Pulmonary artery endothelial cell (primary cell): ENCODE measurements around the gene CRABP2. TPM values are rescaled to one million over a fixed set of nuclear protein-coding genes. Genes with fewer than 3 reads are reported as not detected.

Experiments used
- DNase-seq: peaks from one replicate; pipeline ENCODE4 v3.0.0-alpha.2; 2011; ENCODE audit warnings: low read depth, low spot score
- total RNA-seq: library from RNA; depleted of rRNA; stranded (reverse); fragments of >200 nt; gene quantifications from 2 replicates; pipeline ENCODE4 v1.2.3, GENCODE V29; 2014

CRABP2 gene
- total RNA-seq, 1 donor from 2014 or later, result 0.46 TPM

DNA sequence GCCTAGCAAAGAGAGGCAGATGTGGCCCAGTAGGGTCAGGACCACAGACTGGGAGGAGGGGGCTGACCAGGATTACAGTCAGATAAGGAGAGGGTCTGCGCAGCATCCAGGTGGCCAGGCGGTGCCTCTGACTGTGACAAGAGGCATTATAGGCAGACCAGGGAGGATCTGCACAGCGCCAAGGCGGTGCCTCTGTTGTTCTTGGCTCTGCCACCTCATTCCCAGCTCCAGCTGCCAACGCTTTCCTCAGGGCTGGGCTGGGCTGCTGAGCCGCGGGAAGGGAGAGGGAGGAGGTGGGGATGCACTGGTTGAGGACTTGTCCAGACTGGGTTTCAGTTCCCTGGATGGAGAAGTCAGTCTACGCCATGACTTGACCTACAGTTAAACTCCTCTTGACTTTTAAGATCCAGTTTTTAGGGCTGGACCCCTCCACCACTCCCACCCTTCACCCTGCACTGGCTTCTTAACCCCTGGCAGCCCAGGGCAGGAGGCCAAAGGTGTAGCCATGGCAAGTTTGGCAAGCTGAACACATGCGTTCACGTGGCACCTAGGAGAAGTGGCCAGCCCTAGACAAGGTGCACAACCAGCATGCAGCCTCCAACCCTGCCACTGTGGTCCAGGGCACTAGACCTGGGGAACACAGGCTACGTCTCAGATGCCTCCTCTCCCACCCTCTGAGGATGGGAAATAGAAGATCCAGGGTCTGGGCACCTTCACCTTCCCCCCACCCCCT, 4.5 kb upstream of the CRABP2 start:
- no peak for DNase-seq

DNA sequence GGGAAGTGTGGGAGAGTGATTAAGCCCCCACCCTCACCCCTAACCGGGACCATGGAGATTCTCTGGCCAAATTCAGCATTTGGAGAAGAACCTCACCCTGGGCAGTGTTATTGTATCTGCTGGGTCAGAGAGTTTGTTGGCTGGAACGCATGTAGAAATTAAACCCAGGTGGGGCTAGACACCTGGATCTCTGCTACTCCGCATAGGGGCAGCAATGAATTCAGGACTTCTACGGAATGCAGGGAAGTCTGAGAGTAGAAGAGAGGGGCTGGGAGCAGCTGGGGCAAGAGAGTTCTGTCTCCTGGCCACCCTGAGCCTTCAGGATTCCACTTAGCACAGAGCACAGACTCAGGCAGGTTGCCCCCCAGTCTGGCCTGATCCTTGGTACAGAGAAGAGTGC, 3.6 kb upstream of the CRABP2 start:
- no peak for DNase-seq

DNA sequence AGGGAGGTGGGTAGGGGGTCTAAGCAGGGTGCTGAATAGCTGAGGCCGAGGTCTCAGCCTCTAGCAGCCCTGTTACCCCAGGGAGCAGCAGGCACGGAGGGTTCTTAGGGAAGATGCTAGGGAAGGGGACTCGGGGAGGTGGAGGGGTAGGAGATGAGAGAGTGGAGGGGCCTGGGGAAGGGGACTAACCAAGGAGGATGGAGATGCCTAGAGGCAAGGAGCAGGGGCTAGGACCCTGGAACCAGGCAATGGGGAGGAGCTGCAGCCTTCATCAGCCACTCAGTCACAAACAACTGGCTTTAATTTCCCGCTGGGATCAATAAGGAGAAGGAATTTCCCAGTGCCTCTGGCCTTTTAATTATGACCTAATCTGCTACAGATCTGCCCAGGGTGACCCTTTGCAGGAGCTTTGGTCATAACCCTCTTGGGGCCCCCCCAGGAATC, 2.9 kb upstream of the CRABP2 start:
- no peak for DNase-seq

DNA sequence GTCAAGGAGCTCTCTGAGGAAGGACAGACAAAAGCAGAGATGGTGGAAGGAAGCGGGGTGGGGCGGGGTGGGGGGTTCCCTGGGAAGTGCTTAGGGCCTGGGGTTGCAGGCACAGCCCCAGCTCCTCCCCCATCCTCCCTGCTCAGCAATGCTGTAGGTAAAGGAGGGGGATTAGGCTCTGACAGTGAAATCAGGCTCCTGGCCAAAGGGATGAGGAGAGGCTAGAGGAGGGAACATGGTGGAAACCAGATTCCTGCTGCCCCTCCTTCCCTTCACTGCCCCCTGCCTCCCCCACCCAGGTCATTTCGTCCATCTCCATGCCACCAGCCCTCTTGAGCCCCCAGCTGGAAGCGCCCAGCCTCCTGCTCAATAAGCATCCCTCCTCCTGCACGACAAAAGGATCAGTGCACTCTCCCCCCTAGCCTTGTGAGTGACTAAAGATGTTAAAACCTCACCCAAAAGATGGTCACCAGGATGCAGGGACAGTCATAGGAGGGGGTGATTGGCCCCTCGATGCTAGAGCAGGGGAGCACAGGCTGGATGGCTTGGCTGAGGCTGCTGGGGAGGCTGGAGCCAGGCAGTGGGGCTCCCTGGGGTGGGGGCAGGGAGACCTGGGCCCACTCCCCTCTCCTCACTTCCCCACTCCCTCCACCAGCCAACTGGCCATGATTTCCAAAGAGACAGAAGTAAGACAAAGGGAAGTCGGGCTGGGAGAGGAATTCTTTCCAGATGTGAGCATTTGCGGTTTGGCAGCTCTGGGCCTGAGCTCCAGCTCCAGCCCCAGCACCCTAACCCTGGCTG, 2.2 kb upstream of the CRABP2 start:
- DNase-seq, result no peak

DNA sequence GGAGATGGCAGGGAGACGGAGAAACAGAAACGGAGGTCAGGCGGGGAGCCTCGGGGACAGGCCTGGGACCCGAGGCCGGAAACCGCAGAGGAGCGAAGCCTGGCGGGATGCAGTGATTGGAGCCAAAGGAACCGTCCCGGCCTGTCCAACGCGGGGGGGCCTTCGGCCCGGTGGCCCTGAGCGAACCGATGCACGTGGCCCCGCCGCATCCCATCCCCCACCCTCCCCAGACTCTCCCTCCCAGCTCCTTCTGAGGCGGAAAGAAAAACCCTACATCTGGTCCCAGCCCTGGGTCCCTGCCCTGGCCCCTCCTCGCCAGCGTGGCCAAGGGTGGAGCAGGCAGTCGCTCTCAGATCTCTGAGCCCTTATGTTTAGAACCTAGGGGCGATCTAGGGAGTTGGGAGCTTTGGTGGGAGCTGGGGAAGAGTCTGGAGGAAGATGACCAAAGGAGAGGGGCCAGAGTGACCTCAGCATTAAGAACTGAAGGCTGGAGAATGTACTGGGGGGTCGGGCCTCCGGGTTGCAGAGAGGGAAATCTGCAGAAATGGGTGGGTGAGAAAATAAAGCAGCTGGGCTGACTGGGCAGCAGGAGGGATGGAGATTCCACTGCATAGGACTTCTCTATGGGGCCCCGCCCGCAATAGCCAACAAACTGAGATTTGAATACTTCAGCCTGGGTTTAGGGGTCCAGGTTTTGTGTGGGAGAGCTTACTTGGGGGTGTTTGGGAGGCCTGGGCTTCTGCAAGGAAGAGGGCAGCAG, 1.5 kb upstream of the CRABP2 start:
- no peak for DNase-seq

DNA sequence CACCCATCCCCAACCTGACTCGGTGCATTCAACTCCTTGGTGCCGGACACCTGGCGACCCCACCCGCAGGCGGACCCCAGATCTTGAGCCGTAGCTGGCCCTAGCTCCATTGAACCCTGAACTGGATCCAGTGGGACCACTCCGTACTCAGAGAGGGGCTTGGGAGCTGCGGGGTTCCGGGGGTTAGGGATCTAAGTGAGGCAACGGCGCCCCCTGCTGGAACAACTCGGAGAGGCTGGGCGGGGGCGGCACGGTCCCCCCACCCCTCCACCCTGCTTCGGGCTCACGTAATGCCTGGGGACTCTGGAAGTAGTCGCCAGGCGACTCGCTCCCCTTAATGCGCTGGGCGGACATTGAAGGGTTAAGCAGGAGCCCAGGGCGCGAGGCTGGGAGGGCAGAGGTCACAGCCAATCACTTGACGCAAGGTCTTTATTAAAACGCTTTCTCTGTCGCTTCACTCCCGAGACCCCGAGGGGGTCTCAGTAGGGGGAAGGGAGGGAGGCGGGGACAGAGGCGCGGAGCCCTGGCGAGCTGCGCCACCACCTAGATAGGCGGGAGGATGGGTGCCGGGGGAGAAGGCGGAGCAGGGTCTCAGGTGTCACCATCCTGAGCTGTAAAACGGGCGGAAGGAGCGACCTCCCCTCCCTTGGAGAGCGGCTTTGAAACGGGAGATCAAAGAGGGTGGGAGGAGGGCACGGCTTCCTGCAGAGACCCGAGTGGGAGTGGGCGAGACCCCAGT, 704 bp upstream of the CRABP2 start:
- no peak for DNase-seq

DNA sequence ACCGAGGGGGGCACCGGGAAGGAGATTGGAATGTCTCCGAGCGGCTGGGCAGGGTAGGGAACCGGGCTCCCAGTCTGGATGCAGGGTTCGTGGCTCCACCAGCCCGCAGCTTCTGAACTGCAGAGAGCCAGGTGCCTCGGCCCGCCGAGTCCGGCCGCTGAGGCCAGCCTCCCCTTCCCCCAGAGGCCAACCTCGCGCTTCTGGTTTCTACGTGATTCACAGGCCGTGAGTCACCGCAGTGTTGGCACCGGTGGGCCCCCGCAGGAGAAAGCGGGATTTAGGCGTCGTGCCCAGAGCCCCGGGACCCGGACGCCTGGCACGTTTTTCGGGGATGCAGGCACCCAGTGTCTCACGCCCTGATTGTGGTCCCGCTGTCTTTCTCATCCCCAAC, 458 bp downstream of the CRABP2 start:
- no peak for DNase-seq

DNA sequence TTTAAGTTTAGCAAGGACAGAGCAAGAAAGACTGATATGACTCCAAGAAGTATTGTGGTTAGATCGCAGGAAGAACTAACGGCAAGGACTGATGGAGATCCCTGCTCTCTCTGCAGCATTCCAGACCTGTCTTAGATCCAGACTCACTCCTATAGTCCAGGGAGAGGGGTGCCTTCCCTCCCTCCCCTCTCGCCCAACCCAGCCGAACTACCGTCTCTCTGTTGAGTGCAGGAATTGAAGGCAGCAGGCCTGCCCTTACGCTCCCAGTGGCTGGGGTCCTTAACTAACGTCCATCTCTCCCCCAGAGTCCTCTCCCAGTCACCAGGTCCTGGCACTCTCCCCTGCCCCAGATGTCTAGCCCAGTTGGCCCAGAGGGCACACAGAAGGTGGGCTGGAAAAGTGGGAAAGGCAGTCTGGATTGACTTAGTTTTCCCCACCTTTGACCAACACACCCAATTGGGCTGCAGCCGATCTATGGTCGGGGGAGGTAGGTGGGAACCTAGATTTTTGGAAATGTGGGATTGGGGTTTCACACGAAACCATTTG, 1.1 kb downstream of the CRABP2 start:
- no peak for DNase-seq

DNA sequence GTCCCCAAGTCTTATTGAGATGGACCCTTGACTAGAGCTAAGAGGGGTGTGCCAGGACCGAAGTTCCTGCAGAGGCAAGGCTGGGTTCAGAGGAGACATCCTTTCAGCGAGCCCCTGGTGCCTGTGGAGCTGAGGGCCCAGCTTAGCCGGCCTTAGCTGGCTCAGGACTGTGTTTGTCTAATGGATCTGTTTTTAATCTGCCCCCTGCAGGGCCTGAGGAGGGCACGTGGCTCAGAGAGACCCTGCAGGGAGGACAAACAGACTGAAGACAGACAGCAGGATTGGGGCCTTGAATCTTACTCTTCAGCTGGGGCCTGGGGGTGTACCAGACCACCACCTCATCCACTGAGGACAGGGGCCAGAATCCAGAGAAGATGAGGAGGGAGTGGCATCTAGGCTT, 1.6 kb downstream of the CRABP2 start:
- no peak for DNase-seq

DNA sequence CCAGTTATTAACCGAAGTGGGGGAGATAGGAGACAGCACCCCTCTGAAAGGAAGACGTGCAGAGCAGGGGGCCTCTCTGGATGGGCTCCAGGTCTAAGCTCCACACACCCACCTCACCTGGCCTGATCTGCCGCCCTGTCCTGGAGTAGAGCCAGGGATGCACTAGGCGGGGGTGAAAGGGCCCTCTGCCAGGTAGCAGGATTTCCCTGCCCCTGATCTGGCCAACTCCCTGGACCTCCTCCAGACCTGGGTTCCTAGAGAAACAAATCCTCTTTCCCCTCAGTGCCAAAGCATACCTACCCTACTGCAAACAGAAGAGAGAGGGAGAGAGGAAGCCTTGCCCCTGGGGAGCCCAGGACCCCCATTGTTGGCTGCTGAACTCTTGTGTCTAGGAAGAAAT, 2.0 kb downstream of the CRABP2 start:
- DNase-seq, result no peak

DNA sequence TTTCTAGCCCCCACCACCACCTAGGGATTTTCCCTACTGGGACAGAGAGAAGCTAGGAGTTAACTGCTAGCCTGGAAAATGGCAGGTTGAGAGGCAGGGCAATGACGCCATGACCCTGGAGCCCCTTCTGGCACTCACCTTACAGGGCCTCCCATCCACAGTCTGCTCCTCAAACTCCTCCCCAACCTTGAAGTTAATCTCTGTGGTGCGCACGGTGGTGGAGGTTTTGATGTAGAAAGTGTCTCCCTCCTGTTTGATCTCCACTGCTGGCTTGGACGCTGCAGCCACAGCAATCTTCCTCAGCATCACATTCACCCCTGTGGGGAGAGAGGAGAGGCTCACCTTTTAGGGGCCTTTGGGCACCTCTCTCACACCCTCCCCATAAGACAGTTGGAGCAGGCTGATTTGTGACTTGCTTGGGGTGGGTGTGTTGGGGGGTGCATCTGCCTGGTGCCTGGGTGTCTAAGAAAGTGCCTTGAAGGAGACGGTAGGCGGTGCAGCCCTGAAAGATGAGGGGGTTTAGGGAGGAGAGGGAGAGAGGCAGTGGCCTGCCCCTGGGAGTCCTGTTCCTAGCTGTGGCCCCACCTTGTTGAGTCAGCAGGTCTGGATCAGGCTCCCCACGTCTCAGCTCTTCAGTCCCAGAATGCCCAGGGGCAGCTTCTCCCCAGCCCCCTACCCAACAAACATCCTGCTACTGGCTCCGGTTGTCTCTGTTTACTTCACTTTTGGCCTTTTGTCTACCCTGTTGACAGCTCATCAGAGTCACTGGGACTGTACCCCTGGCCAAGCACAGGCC, 4.4 kb downstream of the CRABP2 start:
- DNase-seq, result no peak

DNA sequence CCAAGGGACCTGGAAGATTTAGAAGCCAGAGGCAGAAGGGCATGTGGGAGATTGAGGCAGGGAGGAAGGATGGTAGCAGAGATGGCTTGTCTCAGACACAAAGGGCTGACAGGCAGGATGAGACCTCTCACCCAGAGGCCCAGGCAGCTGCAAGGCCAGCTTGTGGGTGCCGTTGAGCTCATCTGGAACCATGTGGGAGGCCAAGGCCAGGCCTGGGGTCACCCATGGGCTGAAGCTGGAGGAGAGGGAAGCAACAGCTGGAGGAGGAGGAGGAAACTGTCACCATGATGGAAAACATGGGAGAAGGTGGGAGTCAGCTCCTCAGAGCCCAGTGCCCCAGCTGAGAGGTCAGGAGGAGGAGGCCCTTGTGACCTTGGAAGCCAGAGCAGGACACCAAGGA, 6.4 kb downstream of the CRABP2 start:
- no peak for DNase-seq

DNA sequence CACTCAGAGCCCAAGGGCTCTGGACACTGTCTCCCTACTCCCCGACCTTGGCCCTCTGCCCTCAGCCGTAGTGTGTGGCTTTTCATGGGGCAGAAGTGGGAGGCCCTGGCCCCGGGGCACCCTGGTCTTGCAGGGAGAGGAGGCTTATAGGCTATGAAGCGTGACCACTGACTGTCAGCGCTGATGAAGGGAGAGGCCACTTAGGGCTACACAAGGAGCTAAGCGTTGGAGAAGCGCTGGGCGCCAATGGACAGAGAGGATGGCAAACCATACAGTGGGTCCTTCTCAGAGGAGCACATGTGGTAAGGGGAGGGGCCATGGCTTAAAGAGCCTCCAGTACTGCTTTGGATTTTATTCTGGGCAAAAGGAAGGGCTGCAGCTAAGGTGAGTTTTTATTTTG, 7.9 kb downstream of the CRABP2 start:
- DNase-seq, result no peak

DNA sequence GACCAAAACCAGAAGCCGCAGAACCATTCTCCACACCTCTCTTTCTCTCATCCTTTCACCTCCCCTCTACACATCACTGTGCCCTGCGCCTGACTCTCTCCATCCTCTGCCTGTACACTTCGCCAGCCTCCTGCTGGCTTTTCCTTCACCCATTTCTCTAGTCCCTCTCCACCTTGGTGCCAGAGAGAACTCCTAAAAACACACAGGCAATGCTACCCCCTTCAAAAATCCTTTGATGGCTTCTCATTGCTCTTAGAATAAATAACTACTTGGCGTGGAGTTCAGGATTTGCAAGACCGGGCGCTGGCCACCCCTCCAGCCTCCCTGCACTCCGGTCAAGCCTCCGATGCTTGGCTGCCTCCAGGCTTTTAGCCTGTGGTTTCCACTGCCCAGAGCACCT, 8.6 kb downstream of the CRABP2 start:
- DNase-seq, result no peak

DNA sequence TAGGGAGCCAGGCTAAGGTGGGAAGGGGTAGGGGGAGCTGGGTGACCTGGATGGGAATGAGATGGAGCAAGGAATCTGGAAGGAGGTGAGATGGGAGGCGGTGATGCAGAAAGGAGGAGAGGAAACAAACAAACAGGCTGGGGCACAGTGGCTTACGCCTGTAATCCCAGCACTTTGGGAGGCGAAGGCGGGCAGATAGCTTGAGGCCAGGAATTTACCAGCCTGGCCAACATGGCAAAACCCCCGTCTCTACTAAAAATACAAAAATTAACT, 10.8 kb downstream of the CRABP2 start:
- no peak for DNase-seq

DNA sequence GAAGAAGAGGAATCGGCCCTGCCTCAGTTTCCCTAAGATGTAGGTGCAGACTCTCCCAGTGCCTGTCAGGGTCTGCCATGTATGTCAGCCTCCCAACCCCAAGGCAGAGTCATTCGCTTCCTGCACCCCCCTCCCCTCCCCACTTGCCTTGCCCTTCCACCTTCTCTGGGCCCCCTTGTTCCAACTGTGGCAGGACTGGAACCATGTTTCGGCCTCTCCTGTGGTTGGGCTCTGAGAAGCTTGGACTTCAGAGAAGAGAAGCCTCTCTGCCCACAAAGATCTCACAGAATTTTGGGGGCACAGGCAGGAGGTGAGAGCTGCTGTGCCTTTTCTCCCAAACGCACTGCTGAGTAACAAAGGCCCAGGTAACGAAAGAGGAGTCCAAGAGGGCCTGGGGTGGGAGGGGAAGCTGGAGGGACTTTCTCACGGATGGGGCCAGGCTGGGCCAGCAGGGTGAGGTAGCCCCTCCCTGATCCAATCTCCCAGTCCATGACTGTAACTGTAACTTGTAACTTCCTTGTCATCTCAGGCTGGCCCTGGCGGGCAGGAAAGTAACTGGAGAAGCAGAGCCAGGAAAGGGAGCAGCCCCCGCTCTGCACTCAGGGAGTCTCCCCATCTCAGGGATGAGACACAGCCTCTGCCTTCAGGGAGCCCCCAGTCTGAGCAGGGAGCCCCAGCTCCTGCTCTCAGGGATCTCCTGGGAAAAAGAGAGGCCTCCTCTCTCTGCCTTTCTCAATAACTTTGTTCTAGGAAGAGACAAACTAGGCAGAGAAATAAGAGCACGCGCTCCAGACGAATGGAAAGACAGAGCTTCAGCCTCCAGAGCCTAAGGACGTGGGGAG, 11.3 kb downstream of the CRABP2 start:
- no peak for DNase-seq

DNA sequence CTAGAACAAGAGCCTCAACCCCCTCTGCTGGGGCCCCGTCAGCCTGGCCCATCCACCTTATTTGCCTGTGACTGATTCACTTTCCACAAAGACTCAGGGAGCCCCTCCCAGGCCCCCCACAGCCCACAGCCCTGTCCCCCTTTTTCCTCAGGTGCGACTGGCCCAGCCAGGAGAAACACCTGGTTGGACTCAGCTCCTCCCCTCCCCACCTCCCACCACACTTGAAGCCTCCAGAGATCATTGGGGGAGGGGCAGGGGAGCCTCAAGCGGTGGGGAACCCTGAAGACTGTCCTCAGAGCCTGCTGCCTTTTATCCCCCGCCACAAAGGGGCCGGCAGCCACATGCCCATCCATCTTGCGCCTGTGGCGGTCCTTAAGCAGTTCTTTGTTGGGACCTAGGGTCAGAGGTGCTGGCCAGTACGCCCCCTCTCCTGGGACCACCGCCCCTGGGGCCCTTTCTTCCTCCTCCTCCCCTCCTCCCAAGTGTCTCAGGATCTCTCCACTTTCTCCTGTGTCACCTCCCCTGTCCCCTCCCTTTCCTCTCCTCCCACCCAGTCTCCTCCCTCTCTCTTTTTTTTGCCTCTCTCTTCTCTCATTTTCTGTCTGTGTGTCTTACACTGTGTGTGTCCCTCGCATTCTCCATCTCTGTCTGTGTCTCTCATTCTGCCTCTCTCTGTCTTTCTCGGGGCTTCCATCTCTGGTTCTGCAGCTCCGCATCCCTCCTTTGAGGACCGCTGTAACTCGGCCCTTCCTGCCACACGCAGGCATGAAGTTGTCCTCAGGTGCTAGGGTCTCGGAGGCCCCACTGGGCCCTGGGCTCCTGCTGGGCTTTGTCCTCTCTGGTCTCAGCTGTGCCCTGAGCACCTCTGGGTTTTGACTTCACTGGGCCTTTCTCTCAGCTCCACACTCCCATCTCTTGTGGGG, 12.2 kb downstream of the CRABP2 start:
- DNase-seq, result no peak

DNA sequence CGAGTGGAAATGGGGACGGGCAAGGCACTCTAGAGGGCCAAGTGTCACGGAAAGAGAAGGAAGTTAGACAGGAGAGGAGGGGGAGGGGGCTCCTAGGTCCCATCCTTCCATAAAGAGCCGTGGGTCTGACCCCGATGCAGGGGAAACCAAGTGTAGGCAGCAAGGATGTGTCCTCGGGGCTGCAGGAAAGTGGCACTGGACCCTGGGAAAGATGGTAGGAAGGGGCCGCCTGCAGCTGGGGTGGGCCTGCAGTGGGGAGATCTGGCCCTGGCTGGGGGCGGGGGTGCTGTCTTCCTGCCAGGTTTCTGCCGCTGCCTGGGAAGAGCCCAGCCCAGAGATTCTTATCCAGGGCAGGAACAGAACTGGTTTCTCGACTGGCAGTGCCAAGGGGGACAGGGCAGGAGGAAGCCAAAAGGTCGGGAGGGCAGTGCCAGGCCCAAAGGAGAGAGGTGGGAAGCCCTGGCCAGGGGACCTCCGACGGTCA, 12.9 kb downstream of the CRABP2 start:
- DNase-seq, result no peak
